ENCODE data around the gene SPDYE17. TPM values are rescaled to one million over a fixed set of nuclear protein-coding genes. Genes with fewer than 3 reads are reported as not detected.
"Not testable (repeated sequence)": the region's sequence is repeated elsewhere in the genome, so short reads cannot be mapped to it uniquely, and the experiment has no call there.

SPDYE17 gene
- total RNA-seq, 1 experiment from 2014 or later, result not detected

DNA sequence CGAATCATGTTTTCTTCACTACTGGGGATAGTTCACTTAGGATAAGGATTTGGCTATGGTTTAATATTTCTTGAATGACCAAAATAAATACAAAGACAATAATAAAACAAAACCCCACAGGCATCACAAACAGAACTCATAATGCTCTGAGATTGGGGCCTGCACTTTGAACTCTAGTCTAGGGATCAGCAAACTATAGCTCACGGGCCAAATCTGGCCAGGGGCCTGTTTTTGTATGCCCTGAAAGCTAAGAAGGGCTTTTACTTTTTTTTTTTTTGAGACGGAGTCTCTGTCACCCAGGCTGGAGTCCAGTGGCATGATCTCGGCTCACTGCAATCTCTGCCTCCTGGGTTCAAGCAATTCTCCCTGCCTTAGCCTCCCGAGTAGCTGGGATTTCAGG, 44.9 kb upstream of the SPDYE17 start:
- DNase-seq (ENCODE audit: low read depth, low spot score); H3K79me2 ChIP-seq (ENCODE audit: insufficient read depth, low read length); H3K4me3 ChIP-seq (replicated peaks in 1 of 2; ENCODE audit: low read depth in 1 of 2, low read length in 2 of 2); H2AFZ ChIP-seq (ENCODE audit: low read depth, low read length, poor library complexity, severe bottlenecking); BruUV-seq (replicated peaks); CTCF ChIA-PET; RAD21 ChIA-PET (ENCODE audit: low non-redundant PET in 1 of 2, low total read pairs in 2 of 2, uncharacterized antibody in 2 of 2, unreplicated experiment in 2 of 2); H4K20me1 ChIP-seq (ENCODE audit: insufficient read depth); H3K4me2 ChIP-seq (ENCODE audit: low read length); H3K27me3 ChIP-seq (ENCODE audit: insufficient read depth, low read length); H3K9me2 ChIP-seq (ENCODE audit: insufficient read depth); H3K9ac ChIP-seq (ENCODE audit: low read length); intact Hi-C loops (cut with micrococcal nuclease); H3K9me3 ChIP-seq (ENCODE audit: control insufficient read depth in 1 of 2, insufficient read depth in 1 of 2, low read depth in 1 of 2, low read length in 2 of 2); H3K27ac ChIP-seq (ENCODE audit: low read depth, low read length); ATAC-seq; POLR2A ChIA-PET; H3K36me3 ChIP-seq (ENCODE audit: control insufficient read depth in 1 of 2, insufficient read depth in 2 of 2, low read length in 2 of 2); H3K4me1 ChIP-seq (ENCODE audit: control insufficient read depth in 1 of 2, insufficient read depth in 2 of 2, low read length in 2 of 2): not testable (repeated sequence)

DNA sequence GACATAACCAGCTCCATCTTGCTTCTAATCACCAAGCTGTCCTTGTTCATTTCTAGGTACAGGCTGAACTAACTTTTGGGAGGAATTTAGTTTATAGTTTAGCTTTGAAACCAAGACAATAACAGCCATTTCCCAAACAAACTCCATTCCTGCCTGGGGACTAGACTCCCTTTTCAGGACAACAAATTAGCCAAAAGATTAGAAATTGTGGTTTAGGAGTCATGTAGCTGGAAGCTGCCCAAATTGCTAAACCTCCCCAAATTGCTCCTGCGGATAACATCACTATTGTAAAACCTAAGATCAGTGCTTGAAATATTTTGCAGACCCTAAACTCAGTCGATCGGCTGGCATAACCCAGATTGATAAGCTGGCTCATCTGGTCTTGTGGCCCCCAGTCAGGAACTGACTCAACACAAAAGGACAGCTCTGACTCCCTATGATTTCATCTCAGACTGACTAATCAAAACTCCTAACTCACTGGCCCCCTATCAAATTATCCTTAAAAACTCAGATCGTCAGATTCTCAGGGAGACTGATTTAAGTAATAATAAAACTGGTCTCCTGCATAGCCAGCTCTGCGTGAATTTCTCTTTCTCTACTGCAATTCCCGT, 42.7 kb upstream of the SPDYE17 start:
- H3K27me3 ChIP-seq (ENCODE audit: insufficient read depth, low read length); H3K9ac ChIP-seq (ENCODE audit: low read length); H3K79me2 ChIP-seq (ENCODE audit: insufficient read depth, low read length); H3K4me2 ChIP-seq (ENCODE audit: low read length); DNase-seq (ENCODE audit: low read depth, low spot score); H3K4me1 ChIP-seq (ENCODE audit: control insufficient read depth in 1 of 2, insufficient read depth in 2 of 2, low read length in 2 of 2); ATAC-seq; BruUV-seq (replicated peaks); H3K9me2 ChIP-seq (ENCODE audit: insufficient read depth); intact Hi-C loops (cut with micrococcal nuclease); H2AFZ ChIP-seq (ENCODE audit: low read depth, low read length, poor library complexity, severe bottlenecking); H3K9me3 ChIP-seq (ENCODE audit: control insufficient read depth in 1 of 2, insufficient read depth in 1 of 2, low read depth in 1 of 2, low read length in 2 of 2); H3K36me3 ChIP-seq (ENCODE audit: control insufficient read depth in 1 of 2, insufficient read depth in 2 of 2, low read length in 2 of 2); RAD21 ChIA-PET (ENCODE audit: low non-redundant PET in 1 of 2, low total read pairs in 2 of 2, uncharacterized antibody in 2 of 2, unreplicated experiment in 2 of 2); POLR2A ChIA-PET; H4K20me1 ChIP-seq (ENCODE audit: insufficient read depth); H3K27ac ChIP-seq (ENCODE audit: low read depth, low read length); CTCF ChIA-PET; H3K4me3 ChIP-seq (replicated peaks in 1 of 2; ENCODE audit: low read depth in 1 of 2, low read length in 2 of 2): not testable (repeated sequence)

DNA sequence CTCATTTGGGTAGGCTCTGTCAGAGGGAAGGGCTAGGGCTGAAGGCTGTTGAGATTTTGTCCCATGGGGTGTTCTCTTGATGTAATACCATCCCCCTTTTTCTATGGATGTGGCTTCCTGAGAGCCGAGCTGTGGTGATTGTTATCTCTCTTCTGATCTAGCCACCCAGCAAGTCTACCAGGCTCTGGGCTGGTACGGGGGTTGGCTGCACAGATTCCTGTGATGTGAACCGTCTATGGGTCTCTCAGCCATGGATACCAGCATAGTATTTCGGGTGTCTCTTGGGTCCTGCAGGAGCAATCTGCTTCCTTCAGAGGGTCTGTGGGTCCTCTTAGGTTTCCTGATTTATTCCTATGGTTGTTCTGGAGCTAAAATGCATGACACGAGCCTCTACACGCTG, 38.9 kb upstream of the SPDYE17 start:
- CTCF ChIA-PET; RAD21 ChIA-PET (ENCODE audit: low non-redundant PET in 1 of 2, low total read pairs in 2 of 2, uncharacterized antibody in 2 of 2, unreplicated experiment in 2 of 2): not testable (repeated sequence)

DNA sequence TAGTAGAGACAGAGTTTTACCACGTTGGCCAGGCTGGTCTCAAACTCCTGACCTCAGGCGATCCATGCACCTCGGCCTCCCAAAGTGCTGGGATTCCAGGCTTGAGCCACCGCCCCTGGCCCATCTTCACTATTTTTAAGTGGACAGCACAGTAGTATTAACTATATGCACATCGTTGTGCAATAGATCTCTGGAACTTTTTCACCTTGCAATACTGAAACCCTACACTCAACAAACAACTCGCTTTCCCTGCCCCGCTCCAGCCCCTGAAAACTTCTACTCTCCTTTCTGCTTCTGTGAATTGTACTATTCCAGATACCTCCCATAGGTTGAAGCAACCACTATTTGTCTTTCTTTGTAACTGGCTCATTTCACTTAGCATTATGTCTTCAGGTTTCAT, 33.7 kb upstream of the SPDYE17 start:
- POLR2A ChIA-PET, result not testable (repeated sequence)

More for the DNA sequence above, 38.9 kb upstream of the SPDYE17 start:
- H3K36me3 ChIP-seq (ENCODE audit: control insufficient read depth in 1 of 2, insufficient read depth in 2 of 2, low read length in 2 of 2); H4K20me1 ChIP-seq (ENCODE audit: insufficient read depth); POLR2A ChIA-PET; DNase-seq (ENCODE audit: low read depth, low spot score); intact Hi-C loops (cut with micrococcal nuclease); H3K27me3 ChIP-seq (ENCODE audit: insufficient read depth, low read length); H3K4me3 ChIP-seq (replicated peaks in 1 of 2; ENCODE audit: low read depth in 1 of 2, low read length in 2 of 2); H3K79me2 ChIP-seq (ENCODE audit: insufficient read depth, low read length); ATAC-seq; H2AFZ ChIP-seq (ENCODE audit: low read depth, low read length, poor library complexity, severe bottlenecking); H3K9ac ChIP-seq (ENCODE audit: low read length); H3K4me2 ChIP-seq (ENCODE audit: low read length); H3K9me3 ChIP-seq (ENCODE audit: control insufficient read depth in 1 of 2, insufficient read depth in 1 of 2, low read depth in 1 of 2, low read length in 2 of 2); H3K4me1 ChIP-seq (ENCODE audit: control insufficient read depth in 1 of 2, insufficient read depth in 2 of 2, low read length in 2 of 2); H3K9me2 ChIP-seq (ENCODE audit: insufficient read depth); BruUV-seq (replicated peaks); H3K27ac ChIP-seq (ENCODE audit: low read depth, low read length): not testable (repeated sequence)

More for the DNA sequence above, 33.7 kb upstream of the SPDYE17 start:
- intact Hi-C loops (cut with micrococcal nuclease); H3K9me3 ChIP-seq (ENCODE audit: control insufficient read depth in 1 of 2, insufficient read depth in 1 of 2, low read depth in 1 of 2, low read length in 2 of 2); H2AFZ ChIP-seq (ENCODE audit: low read depth, low read length, poor library complexity, severe bottlenecking); BruUV-seq (replicated peaks); ATAC-seq; H3K79me2 ChIP-seq (ENCODE audit: insufficient read depth, low read length); H3K27me3 ChIP-seq (ENCODE audit: insufficient read depth, low read length); H3K27ac ChIP-seq (ENCODE audit: low read depth, low read length); H3K36me3 ChIP-seq (ENCODE audit: control insufficient read depth in 1 of 2, insufficient read depth in 2 of 2, low read length in 2 of 2); DNase-seq (ENCODE audit: low read depth, low spot score); H3K4me3 ChIP-seq (replicated peaks in 1 of 2; ENCODE audit: low read depth in 1 of 2, low read length in 2 of 2); CTCF ChIA-PET; H4K20me1 ChIP-seq (ENCODE audit: insufficient read depth); H3K4me2 ChIP-seq (ENCODE audit: low read length); RAD21 ChIA-PET (ENCODE audit: low non-redundant PET in 1 of 2, low total read pairs in 2 of 2, uncharacterized antibody in 2 of 2, unreplicated experiment in 2 of 2); H3K4me1 ChIP-seq (ENCODE audit: control insufficient read depth in 1 of 2, insufficient read depth in 2 of 2, low read length in 2 of 2); H3K9ac ChIP-seq (ENCODE audit: low read length); H3K9me2 ChIP-seq (ENCODE audit: insufficient read depth): not testable (repeated sequence)
